Measurements from ENCODE around the gene CYP19A1.

CYP19A1 gene

DNA sequence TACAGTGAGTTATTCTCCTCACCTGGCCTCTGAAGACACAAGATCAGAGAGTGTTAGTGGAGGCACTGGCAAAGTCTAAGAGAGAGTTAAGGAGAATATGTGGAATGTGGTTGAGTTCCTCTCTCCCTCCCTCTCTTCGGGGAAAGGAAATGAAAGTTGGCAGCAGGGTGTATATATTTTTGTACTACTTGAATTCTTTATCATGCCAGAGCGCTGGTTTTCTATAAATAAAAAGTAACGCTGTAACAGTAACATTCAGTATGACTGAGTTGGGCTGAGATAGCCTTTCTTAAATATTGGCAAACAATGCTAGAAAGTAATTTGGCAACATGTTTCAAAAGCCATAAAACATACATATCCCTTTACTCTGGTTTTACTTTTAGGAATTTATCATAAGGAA, 166.2 kb downstream of the CYP19A1 start:
- DNase-seq: no peak

DNA sequence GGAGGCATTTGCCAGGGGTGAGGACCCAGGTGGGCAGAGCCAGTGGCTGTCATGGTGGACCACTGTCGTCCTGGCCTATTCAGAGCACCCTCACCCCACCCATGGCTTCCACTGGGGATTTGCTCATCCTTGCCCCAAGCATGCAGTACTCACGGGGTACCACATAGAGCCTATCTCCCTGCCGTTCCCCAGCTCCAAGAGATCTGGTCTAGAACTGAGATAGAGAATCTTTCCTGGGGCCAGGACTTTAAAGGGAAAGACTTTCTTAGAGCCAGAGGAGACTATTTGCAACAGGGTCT, 166.8 kb downstream of the CYP19A1 start:
- DNase-seq: no peak

DNA sequence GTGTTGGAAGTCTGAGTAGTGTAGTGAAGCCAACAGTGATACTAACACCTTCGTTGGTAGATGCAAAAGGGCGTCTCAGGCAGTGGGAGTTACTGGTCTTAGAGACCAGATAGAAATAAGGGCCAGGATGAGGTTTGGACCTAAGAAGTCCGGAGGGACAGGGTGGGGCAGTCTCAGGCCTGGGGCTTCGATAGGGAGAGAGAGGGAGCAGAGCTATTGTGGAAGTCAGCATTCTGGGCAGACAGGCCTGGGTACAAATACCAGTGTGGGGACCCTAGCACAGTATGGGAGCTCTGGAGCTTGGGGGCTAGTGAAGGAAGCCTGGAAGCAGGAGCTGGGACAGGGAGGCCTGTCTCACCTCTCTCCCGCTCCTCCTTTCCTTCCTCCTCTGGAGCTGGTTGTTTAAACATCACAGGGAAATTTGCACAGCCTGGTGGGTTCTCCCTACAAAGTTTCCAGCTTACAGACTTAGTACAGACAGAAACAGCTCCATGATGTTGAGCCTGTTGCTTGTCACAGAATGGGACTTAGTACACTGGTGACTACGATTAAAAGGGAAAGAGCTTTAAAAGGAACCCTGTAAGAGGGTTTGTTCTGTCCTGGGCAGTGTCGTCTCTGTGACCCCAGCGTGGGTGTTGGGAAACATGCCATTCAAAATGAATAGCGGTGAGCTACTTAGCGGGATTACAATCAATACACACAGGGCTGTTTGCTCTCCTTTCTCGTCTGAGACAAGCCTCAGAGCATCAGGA, 167.3 kb downstream of the CYP19A1 start:
- no peak for DNase-seq

DNA sequence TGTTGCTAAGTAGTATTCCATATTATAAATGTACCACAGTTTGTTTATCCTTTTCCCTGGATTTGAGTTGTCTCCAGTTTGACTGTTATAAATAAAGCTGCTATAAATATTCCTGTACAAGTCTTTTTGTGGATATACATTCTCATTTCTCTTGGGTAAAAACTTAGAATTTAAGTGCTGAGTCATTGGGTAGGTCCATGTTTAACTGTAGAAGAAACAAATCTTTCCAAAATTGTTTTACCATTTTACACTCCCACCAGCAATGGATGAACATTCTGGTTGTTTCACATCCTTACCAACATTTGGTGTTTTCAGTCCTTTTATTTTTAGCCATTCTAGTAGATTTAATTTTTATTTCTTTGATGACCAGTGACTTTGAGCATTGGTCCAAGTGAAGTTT, 169.7 kb downstream of the CYP19A1 start:
- DNase-seq: no peak

DNA sequence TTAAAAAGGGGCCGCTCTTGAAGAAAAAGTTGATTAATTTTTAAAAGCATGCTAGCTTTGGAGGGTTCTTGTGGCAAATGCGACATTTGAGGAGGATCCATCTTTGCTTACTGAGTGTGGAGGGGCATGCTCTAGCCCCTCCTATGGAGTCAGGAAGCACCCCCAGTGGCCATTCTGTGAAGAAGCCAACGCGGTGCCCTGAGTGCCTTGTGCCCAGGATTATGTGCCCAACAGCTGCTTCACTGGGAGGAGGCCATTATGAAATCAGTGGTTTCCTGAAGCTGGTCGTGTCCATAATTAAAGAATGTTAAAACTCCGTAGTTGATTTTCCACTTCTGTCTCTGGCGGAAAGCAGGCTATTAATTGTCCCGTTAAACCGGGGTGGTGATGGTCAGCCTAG, 174.6 kb downstream of the CYP19A1 start:
- no peak for DNase-seq

DNA sequence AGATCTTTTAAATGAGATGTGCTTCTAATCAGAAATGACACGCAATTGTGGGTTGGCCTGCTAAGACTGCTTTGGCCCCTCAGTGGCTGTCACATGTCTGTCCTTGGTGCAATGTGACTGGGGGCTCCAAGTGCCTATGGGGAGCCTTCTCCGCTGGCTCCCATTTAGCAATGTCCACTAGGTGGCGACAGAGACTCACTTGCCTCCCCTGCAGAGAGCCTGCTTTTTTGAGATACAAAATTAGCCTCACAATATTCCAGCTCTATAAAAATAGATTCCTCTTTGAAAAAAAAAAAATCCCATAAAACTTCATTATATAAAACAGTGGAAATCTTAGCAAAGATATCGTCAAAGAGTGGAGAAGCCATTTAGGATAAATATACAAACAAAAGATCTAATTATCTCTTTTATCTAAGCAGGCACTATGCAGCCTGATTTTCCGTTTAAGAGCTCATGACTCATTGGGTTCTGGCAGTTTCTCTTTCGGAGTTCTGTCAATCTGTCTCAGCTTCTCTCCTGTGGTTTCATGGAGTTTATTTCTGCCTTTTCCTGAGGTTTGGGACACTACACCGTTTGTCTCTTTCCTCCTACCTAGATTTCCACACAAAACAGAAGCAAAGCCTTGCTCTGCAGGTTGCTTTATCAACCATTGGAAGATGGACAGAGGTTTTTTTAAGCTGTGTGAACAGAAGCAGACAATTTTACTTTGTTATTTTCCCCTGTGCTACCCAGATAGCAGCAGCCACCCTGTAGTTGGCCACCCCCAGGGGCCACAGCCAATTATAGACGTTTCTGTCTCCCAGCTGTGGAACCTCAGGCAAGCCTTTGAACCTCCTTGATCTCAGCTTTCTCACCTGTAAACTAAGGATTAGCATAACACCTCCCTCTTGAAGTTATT, 175.3 kb downstream of the CYP19A1 start:
- DNase-seq: peak; percentile 41

DNA sequence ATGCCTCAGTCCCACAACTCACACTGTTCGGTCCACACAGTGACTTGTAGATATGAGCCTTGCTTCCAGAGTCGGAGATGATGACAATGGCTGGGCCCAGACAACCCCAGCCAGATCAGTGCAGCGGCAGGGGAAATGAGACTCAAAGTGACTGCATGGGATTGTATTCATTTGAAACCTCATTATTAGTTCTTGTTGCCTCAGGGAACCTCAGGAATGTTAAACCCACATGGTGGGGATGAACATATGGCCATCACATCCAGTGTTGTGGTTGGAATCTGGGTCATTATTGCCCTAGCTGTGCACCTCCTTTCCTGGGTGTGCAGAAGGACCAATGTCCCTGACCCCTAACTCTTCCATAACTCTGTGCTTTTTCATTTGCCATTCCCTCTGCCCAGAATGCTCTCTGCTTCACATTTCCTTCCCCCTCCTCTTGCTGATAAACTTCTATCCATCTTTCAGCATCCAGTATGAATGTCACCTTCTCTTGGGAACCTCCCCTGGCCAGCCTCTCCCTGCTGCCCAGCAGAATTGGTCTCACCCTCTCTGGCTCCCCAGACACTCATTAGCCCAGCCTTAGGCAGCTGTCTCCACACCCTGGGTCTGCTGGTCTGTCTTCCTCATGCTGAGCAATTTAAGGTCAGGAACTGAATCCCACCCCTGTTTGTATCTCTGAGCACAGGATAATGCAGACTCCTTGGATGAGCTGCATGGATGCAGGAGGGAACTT, 176.7 kb downstream of the CYP19A1 start:
- DNase-seq: no peak

DNA sequence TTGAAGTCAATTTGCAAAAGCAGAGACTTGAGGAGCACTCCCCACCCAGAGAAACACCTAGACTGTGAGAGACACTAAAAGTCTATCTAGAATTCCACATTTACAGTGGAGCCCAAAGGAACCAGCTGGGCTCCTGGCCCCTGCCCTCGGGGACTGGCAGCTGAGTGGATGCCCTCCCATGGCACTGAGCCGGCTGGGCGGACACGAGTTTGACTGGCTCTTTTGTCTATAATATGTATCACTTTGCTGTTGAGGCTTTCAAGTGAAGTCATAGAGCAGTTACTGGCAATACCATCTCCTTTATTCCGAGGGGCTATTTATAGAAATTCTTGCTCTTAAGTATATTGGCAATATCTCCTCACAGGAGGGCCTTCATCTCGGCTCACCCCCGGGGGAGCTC, 177.9 kb downstream of the CYP19A1 start:
- no peak for DNase-seq

Measured in CD4-positive, alpha-beta T cell treated with Interleukin-21 for 1 hour (primary cell).